ENCODE results near the gene KLF11.
"Not testable (repeated sequence)": the region's sequence is repeated elsewhere in the genome, so short reads cannot be mapped to it uniquely, and the experiment has no call there.

Gene KLF11

GRCh38 chr2:10012963-10013461, 30.3 kb upstream of the KLF11 start:
- WGBS (ENCODE audit: extremely low coverage, insufficient coverage, insufficient read length): no CpG with 5 or more reads among the region's 29 CpGs
- no peak overlapping the region for H4K8ac ChIP-seq (ENCODE audit: low read depth, low read length)
- H3K27ac ChIP-seq (ENCODE audit: low read depth, low read length): no peak overlapping the region
- H3K23ac ChIP-seq (ENCODE audit: low read length): peak overlapping the region; percentile 6
- no peaks in the 10 kb centered on the region for H3K79me2 ChIP-seq (ENCODE audit: control insufficient read depth, insufficient read depth, low read length, poor library complexity)
- H4K91ac ChIP-seq (ENCODE audit: low read depth, low read length): no peak overlapping the region
- no peak overlapping the region for H2BK5ac ChIP-seq (ENCODE audit: low read depth, low read length, poor library complexity)
- H3K14ac ChIP-seq (ENCODE audit: low read length): no peak overlapping the region
- H3K9ac ChIP-seq (ENCODE audit: low read length): no peak overlapping the region
- no peak overlapping the region for H3K18ac ChIP-seq (ENCODE audit: low read length)
- H2AK5ac ChIP-seq (ENCODE audit: low read length): no peak overlapping the region
- no peaks in the 10 kb centered on the region for H3K79me1 ChIP-seq (ENCODE audit: low read length)
- no peak overlapping the region for H2BK12ac ChIP-seq (ENCODE audit: low read length)
- no peak overlapping the region for H4K12ac ChIP-seq (ENCODE audit: low read depth, low read length)
- peak overlapping the region; percentile 37 for H3K4me3 ChIP-seq (ENCODE audit: low read depth, low read length)
- H2BK120ac ChIP-seq (ENCODE audit: insufficient read depth, low read length, poor library complexity): no peak overlapping the region
- no peaks in the 10 kb centered on the region for H3K27me3 ChIP-seq (ENCODE audit: insufficient read depth, low read length)
- no peaks in the 10 kb centered on the region for H3K36me3 ChIP-seq (ENCODE audit: control insufficient read depth in 1 of 2, insufficient read depth in 2 of 2, low read length in 2 of 2)
- no peak overlapping the region for H3K4ac ChIP-seq (ENCODE audit: low read depth, low read length)
- H3K4me2 ChIP-seq (ENCODE audit: low read length): no peak overlapping the region
- peak; percentile 76 to 83 for DNase-seq
- peaks cover 32% of the 10 kb centered on the region for H3K9me3 ChIP-seq (ENCODE audit: insufficient read depth, low read depth, low read length)
- no peak overlapping the region for H2AFZ ChIP-seq (ENCODE audit: insufficient read depth, low read length, poor library complexity)
- peaks cover 4 to 6% of the 10 kb centered on the region in 2 experiments for H3K4me1 ChIP-seq (ENCODE audit: control insufficient read depth in 1 of 2, insufficient read depth in 2 of 2, low read length in 2 of 2)

- not testable (repeated sequence) for H2BK12ac ChIP-seq (ENCODE audit: low read length); H3K79me1 ChIP-seq (ENCODE audit: low read length); H3K23ac ChIP-seq (ENCODE audit: low read length); H3K27ac ChIP-seq (ENCODE audit: low read depth, low read length); H2BK120ac ChIP-seq (ENCODE audit: insufficient read depth, low read length, poor library complexity); H3K18ac ChIP-seq (ENCODE audit: low read length); H2AK5ac ChIP-seq (ENCODE audit: low read length); H3K4me1 ChIP-seq (ENCODE audit: control insufficient read depth in 1 of 2, insufficient read depth in 2 of 2, low read length in 2 of 2); H2AFZ ChIP-seq (ENCODE audit: insufficient read depth, low read length, poor library complexity); H2BK5ac ChIP-seq (ENCODE audit: low read depth, low read length, poor library complexity); H3K9ac ChIP-seq (ENCODE audit: low read length); H3K36me3 ChIP-seq (ENCODE audit: control insufficient read depth in 1 of 2, insufficient read depth in 2 of 2, low read length in 2 of 2); H4K91ac ChIP-seq (ENCODE audit: low read depth, low read length); H4K12ac ChIP-seq (ENCODE audit: low read depth, low read length); H3K4ac ChIP-seq (ENCODE audit: low read depth, low read length); H3K4me2 ChIP-seq (ENCODE audit: low read length); H3K14ac ChIP-seq (ENCODE audit: low read length); H3K27me3 ChIP-seq (ENCODE audit: insufficient read depth, low read length); H3K79me2 ChIP-seq (ENCODE audit: control insufficient read depth, insufficient read depth, low read length, poor library complexity); H4K8ac ChIP-seq (ENCODE audit: low read depth, low read length); H3K4me3 ChIP-seq (ENCODE audit: low read depth, low read length)
- WGBS (ENCODE audit: extremely low coverage, insufficient coverage, insufficient read length): 100% methylated on average over 2 of the region's 43 CpGs
- peaks cover 32% of the 10 kb centered on the region for H3K9me3 ChIP-seq (ENCODE audit: insufficient read depth, low read depth, low read length)
- DNase-seq: peak; percentile 61 to 64
These were observed 29.5 kb upstream of the KLF11 start for GRCh38 chr2:10013651-10014417.

DNA sequence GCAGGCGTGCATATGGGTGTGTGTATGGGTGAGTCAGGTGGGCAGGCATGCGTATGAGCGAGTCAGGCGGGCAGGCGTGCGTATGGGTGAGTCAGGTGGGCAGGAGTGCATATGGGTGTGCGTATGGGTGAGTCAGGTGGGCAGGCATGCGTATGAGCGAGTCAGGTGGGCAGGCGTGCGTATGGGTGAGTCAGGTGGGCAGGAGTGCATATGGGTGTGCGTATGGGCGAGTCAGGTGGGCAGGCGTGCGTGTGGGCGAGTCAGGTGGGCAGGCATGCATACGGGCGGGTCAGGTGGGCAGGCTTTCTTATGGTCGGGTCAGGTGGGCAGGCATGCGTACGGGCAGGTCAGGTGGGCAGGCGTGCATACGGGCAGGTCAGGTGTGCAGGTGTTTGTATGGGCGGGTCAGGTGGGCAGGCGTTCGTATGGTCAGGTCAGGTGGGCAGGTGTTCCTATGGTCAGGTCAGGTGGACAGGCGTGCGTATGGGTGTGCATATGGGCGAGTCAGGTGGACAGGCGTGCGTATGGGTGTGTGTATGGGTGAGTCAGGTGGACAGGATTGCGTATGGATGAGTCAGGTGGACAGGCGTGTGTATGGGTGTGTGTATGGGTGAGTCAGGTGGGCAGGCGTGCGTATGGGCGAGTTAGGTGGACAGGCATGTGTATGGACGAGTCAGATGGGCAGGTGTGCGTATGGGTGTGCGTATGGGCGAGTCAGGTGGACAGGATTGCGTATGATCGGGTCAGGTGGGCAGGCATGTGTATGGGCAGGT, 28.7 kb upstream of the KLF11 start:
- Histone ChIP-seq H2BK120ac (ENCODE audit: insufficient read depth, low read length, poor library complexity) (no peak overlapping the region), H3K18ac (ENCODE audit: low read length) (no peak overlapping the region), H4K91ac (ENCODE audit: low read depth, low read length) (no peak overlapping the region), H4K8ac (ENCODE audit: low read depth, low read length) (no peak overlapping the region), H2AK5ac (ENCODE audit: low read length) (no peak overlapping the region), H2BK5ac (ENCODE audit: low read depth, low read length, poor library complexity) (no peak overlapping the region), H3K27me3 (ENCODE audit: insufficient read depth, low read length) (no peaks in the 10 kb centered on the region), H2BK12ac (ENCODE audit: low read length) (no peak overlapping the region), H4K12ac (ENCODE audit: low read depth, low read length) (no peak overlapping the region), H3K79me2 (ENCODE audit: control insufficient read depth, insufficient read depth, low read length, poor library complexity) (no peaks in the 10 kb centered on the region), H3K23ac (ENCODE audit: low read length) (no peak overlapping the region), H3K79me1 (ENCODE audit: low read length) (peaks cover 1% of the 10 kb centered on the region), H3K14ac (ENCODE audit: low read length) (no peak overlapping the region), H3K4me1 (ENCODE audit: control insufficient read depth in 1 of 2, insufficient read depth in 2 of 2, low read length in 2 of 2) (peaks cover 4 to 5% of the 10 kb centered on the region in 2 experiments), H3K9me3 (ENCODE audit: insufficient read depth, low read depth, low read length) (peaks cover 32% of the 10 kb centered on the region), H3K4me3 (ENCODE audit: low read depth, low read length) (no peak overlapping the region), H2AFZ (ENCODE audit: insufficient read depth, low read length, poor library complexity) (no peak overlapping the region), H3K4ac (ENCODE audit: low read depth, low read length) (no peak overlapping the region), H3K9ac (ENCODE audit: low read length) (no peak overlapping the region), H3K4me2 (ENCODE audit: low read length) (no peak overlapping the region), H3K27ac (ENCODE audit: low read depth, low read length) (no peak overlapping the region), H3K36me3 (ENCODE audit: control insufficient read depth in 1 of 2, insufficient read depth in 2 of 2, low read length in 2 of 2) (no peaks in the 10 kb centered on the region)
- DNase-seq: peak; percentile 67 to 76
- WGBS (ENCODE audit: extremely low coverage, insufficient coverage, insufficient read length): no CpG with 5 or more reads among the region's 42 CpGs

DNA sequence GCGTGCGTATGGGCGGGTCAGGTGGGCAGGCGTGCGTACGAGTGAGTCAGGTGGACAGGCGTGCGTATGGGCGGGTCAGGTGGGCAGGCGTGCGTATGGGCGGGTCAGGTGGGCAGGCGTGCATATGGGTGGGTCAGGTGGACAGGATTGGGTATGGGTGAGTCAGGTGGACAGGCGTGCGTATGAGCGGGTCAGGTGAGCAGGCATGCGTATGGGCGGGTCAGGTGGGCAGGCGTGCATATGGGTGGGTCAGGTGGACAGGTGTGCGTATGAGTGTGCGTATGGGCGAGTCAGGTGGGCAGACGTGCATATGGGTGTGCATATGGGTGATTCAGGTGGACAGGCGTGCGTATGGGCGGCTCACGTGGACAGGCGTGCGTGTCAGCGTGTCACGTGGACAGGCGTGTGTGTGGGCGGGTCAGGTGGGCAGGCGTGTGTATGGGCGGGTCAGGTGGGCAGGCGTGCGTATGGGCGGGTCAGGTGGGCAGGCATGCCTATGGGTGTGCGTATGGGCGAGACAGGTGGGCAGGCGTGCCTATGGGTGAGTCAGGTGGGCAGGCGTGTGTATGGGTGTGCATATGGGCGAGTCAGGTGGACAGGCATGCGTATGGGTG, 27.9 kb upstream of the KLF11 start:
- H4K12ac ChIP-seq (ENCODE audit: low read depth, low read length); H2AFZ ChIP-seq (ENCODE audit: insufficient read depth, low read length, poor library complexity); H3K27ac ChIP-seq (ENCODE audit: low read depth, low read length); H2AK5ac ChIP-seq (ENCODE audit: low read length); H3K4me2 ChIP-seq (ENCODE audit: low read length); H3K36me3 ChIP-seq (ENCODE audit: control insufficient read depth in 1 of 2, insufficient read depth in 2 of 2, low read length in 2 of 2); H3K14ac ChIP-seq (ENCODE audit: low read length); H3K23ac ChIP-seq (ENCODE audit: low read length); H3K4me1 ChIP-seq (ENCODE audit: control insufficient read depth in 1 of 2, insufficient read depth in 2 of 2, low read length in 2 of 2); H3K4me3 ChIP-seq (ENCODE audit: low read depth, low read length); H3K79me1 ChIP-seq (ENCODE audit: low read length); H2BK5ac ChIP-seq (ENCODE audit: low read depth, low read length, poor library complexity); H3K27me3 ChIP-seq (ENCODE audit: insufficient read depth, low read length); H3K4ac ChIP-seq (ENCODE audit: low read depth, low read length); H4K91ac ChIP-seq (ENCODE audit: low read depth, low read length); H3K9ac ChIP-seq (ENCODE audit: low read length); H3K79me2 ChIP-seq (ENCODE audit: control insufficient read depth, insufficient read depth, low read length, poor library complexity); H2BK12ac ChIP-seq (ENCODE audit: low read length); H2BK120ac ChIP-seq (ENCODE audit: insufficient read depth, low read length, poor library complexity); DNase-seq; H4K8ac ChIP-seq (ENCODE audit: low read depth, low read length); H3K18ac ChIP-seq (ENCODE audit: low read length): not testable (repeated sequence)
- no CpG with 5 or more reads among the region's 44 CpGs for WGBS (ENCODE audit: extremely low coverage, insufficient coverage, insufficient read length)
- H3K9me3 ChIP-seq (ENCODE audit: insufficient read depth, low read depth, low read length): peaks cover 32% of the 10 kb centered on the region
